ENCODE measurements around the gene LINS1. TPM values are rescaled to one million over a fixed set of nuclear protein-coding genes. Genes with fewer than 3 reads are reported as not detected.

LINS1 gene
- total RNA-seq, 6 experiments from 2014 or later: 7.2 to 11.9 (median 7.4) TPM

- no peak for DNase-seq
- H3K36me3 Mint-ChIP-seq (ENCODE audit: low read depth): peaks cover 17% of the 10 kb centered on the region
- H3K9me3 Mint-ChIP-seq: no peaks in the 10 kb centered on the region
- H3K27ac Mint-ChIP-seq: no peak overlapping the region
- H3K4me1 Mint-ChIP-seq (ENCODE audit: low read depth): peaks cover 26% of the 10 kb centered on the region
- H3K4me3 Mint-ChIP-seq: no peak overlapping the region
- no peaks in the 10 kb centered on the region for H3K27me3 Mint-ChIP-seq (ENCODE audit: insufficient read depth)
- TF ChIP-seq CTCF (IDR thresholded peaks at IDR 0.05): no peak
These were observed 29.8 kb upstream of the LINS1 start for GRCh38 chr15:100631831-100632230.

DNA sequence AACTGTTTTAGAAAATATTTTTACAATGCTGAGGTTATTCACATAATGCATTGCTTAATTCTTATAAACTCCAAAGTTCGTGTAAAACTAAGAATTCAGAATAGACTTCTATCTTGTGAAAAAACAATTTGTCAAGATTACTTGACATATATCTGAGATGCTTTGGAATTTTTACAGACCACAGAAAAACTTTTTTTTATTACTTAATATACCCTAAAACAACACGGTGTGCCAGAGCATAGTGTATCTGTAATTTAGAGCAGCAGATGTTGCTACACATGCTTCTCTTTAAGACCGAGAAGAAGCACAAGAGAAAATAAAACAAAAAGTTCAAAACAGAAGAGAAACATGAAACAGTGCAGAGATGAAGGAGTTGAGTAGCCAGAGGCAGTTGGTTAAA is 26.8 kb upstream of the LINS1 start:
- Mint-ChIP-seq H3K4me1 (ENCODE audit: low read depth) (peaks cover 21% of the 10 kb centered on the region), H3K27ac (peak overlapping the region; percentile 20; the same call in 1 of the 2 replicates), H3K4me3 (peak overlapping the region; percentile 25; the same call in 1 of the 2 replicates), H3K9me3 (no peaks in the 10 kb centered on the region), H3K27me3 (ENCODE audit: insufficient read depth) (no peaks in the 10 kb centered on the region), H3K36me3 (ENCODE audit: low read depth) (peaks cover 17% of the 10 kb centered on the region)
- TF ChIP-seq CTCF (IDR thresholded peaks at IDR 0.05): no peak
- no peak for DNase-seq

- peak; percentile 97 for TF ChIP-seq CTCF (IDR thresholded peaks at IDR 0.05)
- no peak overlapping the region for H3K27ac Mint-ChIP-seq
These were observed 25.9 kb upstream of the LINS1 start for GRCh38 chr15:100627789-100628395.

DNA sequence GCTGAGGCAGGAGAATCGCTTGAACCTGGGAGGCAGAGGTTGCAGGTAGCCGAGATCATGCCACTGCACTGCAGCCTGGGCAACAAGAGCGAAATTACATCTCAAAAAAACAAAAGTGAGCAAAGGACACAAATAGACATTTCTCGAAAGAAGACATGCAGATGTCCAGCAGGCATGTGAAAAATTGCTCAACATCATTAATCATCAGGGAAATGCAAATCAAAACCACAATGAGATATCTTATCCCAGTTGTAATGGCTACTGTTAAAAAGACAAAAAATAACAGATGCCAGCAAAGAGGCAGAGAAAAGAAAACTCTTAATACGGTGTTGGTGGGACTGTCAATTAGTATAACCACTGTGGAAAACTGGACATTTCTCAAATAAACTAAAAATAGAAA is 21.3 kb upstream of the LINS1 start:
- H3K4me1 Mint-ChIP-seq (ENCODE audit: low read depth): peaks cover 20% of the 10 kb centered on the region
- no peak overlapping the region for H3K4me3 Mint-ChIP-seq
- no peak for TF ChIP-seq CTCF (IDR thresholded peaks at IDR 0.05)
- no peaks in the 10 kb centered on the region for H3K9me3 Mint-ChIP-seq
- peaks cover 1% of the 10 kb centered on the region; the same call in 1 of the 2 replicates for H3K27me3 Mint-ChIP-seq (ENCODE audit: insufficient read depth)
- H3K36me3 Mint-ChIP-seq (ENCODE audit: low read depth): peaks cover 33% of the 10 kb centered on the region; the same call in 1 of the 2 replicates
- no peak overlapping the region for H3K27ac Mint-ChIP-seq
- peak; percentile 40 for DNase-seq

More at GRCh38 chr15:100627789-100628395, 25.9 kb upstream of the LINS1 start:
- Mint-ChIP-seq H3K27me3 (ENCODE audit: insufficient read depth) (no peaks in the 10 kb centered on the region), H3K4me1 (ENCODE audit: low read depth) (peaks cover 30% of the 10 kb centered on the region), H3K36me3 (ENCODE audit: low read depth) (peaks cover 17% of the 10 kb centered on the region), H3K4me3 (no peak overlapping the region), H3K9me3 (no peaks in the 10 kb centered on the region)
- DNase-seq: peak; percentile 60

GRCh38 chr15:100616700-100617099 is 14.7 kb upstream of the LINS1 start:
- Mint-ChIP-seq H3K36me3 (ENCODE audit: low read depth) (peaks cover 22% of the 10 kb centered on the region; the same call in 1 of the 2 replicates), H3K9me3 (no peaks in the 10 kb centered on the region), H3K4me3 (no peak overlapping the region), H3K4me1 (ENCODE audit: low read depth) (no peaks in the 10 kb centered on the region), H3K27me3 (ENCODE audit: insufficient read depth) (no peaks in the 10 kb centered on the region; the same call in 1 of the 2 replicates), H3K27ac (no peak overlapping the region)
- no peak for TF ChIP-seq CTCF (IDR thresholded peaks at IDR 0.05)
- DNase-seq: no peak
